ENCODE measurements around the gene RHOJ. TPM values are rescaled to one million over a fixed set of nuclear protein-coding genes. Genes with fewer than 3 reads are reported as not detected.

Gene RHOJ
- total and polyA plus RNA-seq, 2 of the 13 experiments (the other 11 are each of a cell fraction or from before 2014, with no cell fraction given) = 0.22 to 1.3 TPM

Other genes with a start within 250 kb of the RHOJ start
- not detected in 2 replicates for gene KCNH5, start 159.0 kb upstream of the RHOJ start, total RNA-seq (2016; rRNA removed; fragmentation: Illumina TruSeq; extraction: Trizol)
- not detected in 2 replicates for gene KCNH5, start 159.0 kb upstream of the RHOJ start, polyA plus RNA-seq (2011; rRNA removed)
- gene GPHB5, start 114.5 kb downstream of the RHOJ start, total RNA-seq (2016; rRNA removed; fragmentation: Illumina TruSeq; extraction: Trizol) = not detected in 2 replicates
- gene GPHB5, start 114.5 kb downstream of the RHOJ start, polyA plus RNA-seq (2011; rRNA removed) = not detected in 2 replicates